OCI-LY7 (cell line): ENCODE data around the gene CFDP1. TPM values are rescaled to one million over a fixed set of nuclear protein-coding genes. Genes with fewer than 3 reads are reported as not detected.
A peak's percentile ranks its signal among the peaks of the same experiment; 100 is the strongest.

Experiments
- BruUV-seq: library from RNA; stranded (reverse); fragments of 400-500 nt; replicated peaks from 2 replicates; lab custom pipeline; 2021; lab: Mats Ljungman, UMichigan
- CTCF ChIA-PET: fragments of 300-600 bp; sonication (Branson Sonifier 250); formaldehyde crosslinking; loops from one replicate; lab custom pipeline; 2022; ENCODE audit warnings: antibody characterized with exemption; ENCODE audit not compliant: unreplicated experiment; lab: Charles Lee
- POLR2A ChIA-PET: fragments of 300-600 bp; sonication (Branson Sonifier 250); formaldehyde crosslinking; loops from one replicate; lab custom pipeline; 2022; ENCODE audit warnings: antibody characterized with exemption; lab: Charles Lee
- DNase-seq: peaks from one replicate; pipeline ENCODE4 v3.0.0-alpha.2; 2015; ENCODE audit warnings: low spot score
- H2AFZ ChIP-seq: fragments of 200-600 bp; sonication (generic), shearing (Covaris generic); 2 replicates; pipeline ENCODE4 v1.6.1; 2014; ENCODE audit warnings: mild to moderate bottlenecking, antibody characterized with exemption, low read length, moderate library complexity
- H3K27ac ChIP-seq: fragments of 200-600 bp; sonication (generic); 2 replicates; pipeline ENCODE4 v1.5.1; 2014; ENCODE audit warnings: mixed run types, low read depth, mild to moderate bottlenecking, moderate library complexity, low read length, inconsistent platforms; ENCODE audit not compliant: poor library complexity, severe bottlenecking
- H3K36me3 ChIP-seq: fragments of 200-600 bp; sonication (generic); 2 replicates; pipeline ENCODE4 v1.6.1; 2014; ENCODE audit warnings: mild to moderate bottlenecking, antibody characterized with exemption, low read length, moderate library complexity, mixed read lengths; ENCODE audit not compliant: insufficient read depth
- H3K4me1 ChIP-seq: fragments of 200-600 bp; sonication (generic); 2 replicates; pipeline ENCODE4 v1.5.1; 2014; ENCODE audit warnings: mild to moderate bottlenecking, low read length; ENCODE audit not compliant: insufficient read depth, poor library complexity, severe bottlenecking
- H3K4me2 ChIP-seq: fragments of 200-600 bp; sonication (generic); 2 replicates; pipeline ENCODE4 v1.6.1; 2014; ENCODE audit warnings: mild to moderate bottlenecking, low read length
- H3K4me3 ChIP-seq: fragments of 200-600 bp; sonication (generic); 2 replicates; pipeline ENCODE4 v1.5.1; 2014; ENCODE audit warnings: mild to moderate bottlenecking, low read depth, low read length; ENCODE audit not compliant: poor library complexity, severe bottlenecking
- H3K79me2 ChIP-seq: fragments of 200-600 bp; sonication (generic); 2 replicates; pipeline ENCODE4 v1.6.1; 2016; ENCODE audit warnings: low read depth, mild to moderate bottlenecking, low read length, moderate library complexity, mixed read lengths; ENCODE audit not compliant: insufficient read depth
- H3K9me2 ChIP-seq: fragments of 200-600 bp; sonication (generic); 2 replicates; pipeline ENCODE4 v1.6.1; 2016; ENCODE audit warnings: mild to moderate bottlenecking, low read length, mixed read lengths; ENCODE audit not compliant: insufficient read depth
- H3K9me3 ChIP-seq: fragments of 200-600 bp; sonication (generic); 2 replicates; pipeline ENCODE4 v1.6.1; 2014; ENCODE audit warnings: mild to moderate bottlenecking, mixed run types, low read length, mixed read lengths
- H4K20me1 ChIP-seq: fragments of 200-600 bp; sonication (generic); 2 replicates; pipeline ENCODE4 v1.6.1; 2014; ENCODE audit warnings: mild to moderate bottlenecking, antibody characterized with exemption, low read length, moderate library complexity, mixed read lengths; ENCODE audit not compliant: insufficient read depth
- EZH2phosphoT487 ChIP-seq: fragments of 200-600 bp; sonication (generic); IDR thresholded peaks from 2 replicates; pipeline ENCODE4 v1.6.1; 2018; ENCODE audit warnings: low read depth, borderline replicate concordance, mild to moderate bottlenecking, mixed run types, antibody characterized with exemption, low read length, moderate library complexity, mixed read lengths
- intact Hi-C: fragments of 100-400 bp; cut with micrococcal nuclease; formaldehyde crosslinking; loops from one replicate; pipeline ENCODE4 v1.10.0; 2022; ENCODE audit not compliant: unreplicated experiment
- total RNA-seq, 2 experiments: library from RNA; depleted of rRNA in 1 of 2; stranded (reverse); fragments of >200 nt in 1 of 2; shearing (Covaris generic) in 1 of 2; gene quantifications; 2 replicates each; pipeline ENCODE4 v1.2.3, GENCODE V29; 2014 to 2022
- TF ChIP-seq, protein P1 (sequence below): fragments of 200-600 bp; sonication (generic); conservative IDR thresholded peaks from 2 replicates; pipeline ENCODE4 v1.5.1; 2014; ENCODE audit warnings: mild to moderate bottlenecking, antibody characterized with exemption, low read length, moderate library complexity, mixed read lengths

CFDP1 gene
- total RNA-seq, 2 experiments from 2014 or later, result 30.0 to 57.6 TPM

DNA sequence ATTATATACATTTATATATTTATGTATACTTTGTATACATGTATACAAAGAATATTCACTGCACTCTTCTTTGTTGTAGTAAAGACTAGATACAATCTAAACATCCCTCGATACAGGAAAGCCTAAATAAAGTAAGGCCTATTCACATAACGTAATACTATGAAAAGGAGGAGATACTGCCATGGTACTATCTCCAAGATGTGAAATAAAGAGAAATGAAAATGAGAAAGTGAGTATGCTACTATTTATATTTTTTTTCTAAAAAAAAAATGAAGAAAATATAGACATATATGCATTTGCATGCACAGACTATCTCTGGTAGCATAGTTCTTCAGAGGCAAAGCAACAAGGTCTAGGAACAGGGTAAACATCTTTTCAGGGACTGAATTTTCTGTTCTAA lies 19.4 kb downstream of the CFDP1 start:
- POLR2A ChIA-PET, result interaction anchor here (1.0 kb wide), 1 partner anchor 14 kb away, joined by 3 read pairs; no protein-coding TSS in a partner anchor
- BruUV-seq, result no TSS peak
- peaks cover 45% of the 10 kb centered on the region; the same call in 1 of the 2 replicates for H3K79me2 ChIP-seq

DNA sequence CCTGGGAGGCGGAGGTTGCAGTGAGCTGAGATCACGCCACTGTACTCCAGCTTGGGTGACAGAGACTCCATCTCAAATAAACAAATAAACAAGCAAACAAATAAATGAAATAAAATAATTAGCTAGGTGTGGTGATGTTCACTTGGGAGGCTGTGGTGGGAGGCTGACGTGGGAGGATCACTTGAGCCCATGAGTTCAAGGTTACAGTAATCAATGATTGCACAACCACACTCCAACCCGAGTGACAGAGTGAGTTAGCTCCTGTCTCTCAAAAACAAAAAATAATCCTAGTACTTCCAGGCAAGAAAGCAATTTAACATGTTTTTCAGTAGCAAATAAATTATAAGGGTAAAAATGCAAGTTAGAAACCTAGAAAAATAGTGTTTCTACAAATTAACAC lies 26.4 kb downstream of the CFDP1 start:
- TF ChIP-seq, protein P1, sequence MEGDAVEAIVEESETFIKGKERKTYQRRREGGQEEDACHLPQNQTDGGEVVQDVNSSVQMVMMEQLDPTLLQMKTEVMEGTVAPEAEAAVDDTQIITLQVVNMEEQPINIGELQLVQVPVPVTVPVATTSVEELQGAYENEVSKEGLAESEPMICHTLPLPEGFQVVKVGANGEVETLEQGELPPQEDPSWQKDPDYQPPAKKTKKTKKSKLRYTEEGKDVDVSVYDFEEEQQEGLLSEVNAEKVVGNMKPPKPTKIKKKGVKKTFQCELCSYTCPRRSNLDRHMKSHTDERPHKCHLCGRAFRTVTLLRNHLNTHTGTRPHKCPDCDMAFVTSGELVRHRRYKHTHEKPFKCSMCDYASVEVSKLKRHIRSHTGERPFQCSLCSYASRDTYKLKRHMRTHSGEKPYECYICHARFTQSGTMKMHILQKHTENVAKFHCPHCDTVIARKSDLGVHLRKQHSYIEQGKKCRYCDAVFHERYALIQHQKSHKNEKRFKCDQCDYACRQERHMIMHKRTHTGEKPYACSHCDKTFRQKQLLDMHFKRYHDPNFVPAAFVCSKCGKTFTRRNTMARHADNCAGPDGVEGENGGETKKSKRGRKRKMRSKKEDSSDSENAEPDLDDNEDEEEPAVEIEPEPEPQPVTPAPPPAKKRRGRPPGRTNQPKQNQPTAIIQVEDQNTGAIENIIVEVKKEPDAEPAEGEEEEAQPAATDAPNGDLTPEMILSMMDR, result no peak
- TF ChIP-seq EZH2phosphoT487, result no peak
- Histone ChIP-seq H2AFZ (no peak overlapping the region), H3K9me3 (no peaks in the 10 kb centered on the region), H3K9me2 (no peaks in the 10 kb centered on the region), H4K20me1 (no peaks in the 10 kb centered on the region), H3K4me2 (no peak overlapping the region), H3K27ac (no peak overlapping the region), H3K4me3 (no peak overlapping the region), H3K4me1 (no peaks in the 10 kb centered on the region), H3K79me2 (no peaks in the 10 kb centered on the region), H3K36me3 (peaks cover 34% of the 10 kb centered on the region)
- CTCF ChIA-PET, result no interaction called here
- POLR2A ChIA-PET, result no interaction called here
- BruUV-seq, result no TSS peak
- intact Hi-C loops, result loop anchor here (10.0 kb wide), 1 partner anchor 358 kb away; no protein-coding TSS in a partner anchor
- DNase-seq, result no peak

More for the DNA sequence above, 19.4 kb downstream of the CFDP1 start:
- CTCF ChIA-PET, result no interaction called here
- Histone ChIP-seq H3K4me3 (no peak overlapping the region), H3K27ac (no peak overlapping the region), H3K9me2 (no peaks in the 10 kb centered on the region), H4K20me1 (peaks cover 14% of the 10 kb centered on the region; the same call in 1 of the 2 replicates), H3K36me3 (peaks cover 41% of the 10 kb centered on the region), H2AFZ (no peak overlapping the region), H3K4me1 (peaks cover 37% of the 10 kb centered on the region), H3K4me2 (no peak overlapping the region), H3K9me3 (no peaks in the 10 kb centered on the region)
- intact Hi-C loops, result no loop called here
- TF ChIP-seq, protein P1, result no peak
- TF ChIP-seq EZH2phosphoT487, result no peak
- no peak for DNase-seq

DNA sequence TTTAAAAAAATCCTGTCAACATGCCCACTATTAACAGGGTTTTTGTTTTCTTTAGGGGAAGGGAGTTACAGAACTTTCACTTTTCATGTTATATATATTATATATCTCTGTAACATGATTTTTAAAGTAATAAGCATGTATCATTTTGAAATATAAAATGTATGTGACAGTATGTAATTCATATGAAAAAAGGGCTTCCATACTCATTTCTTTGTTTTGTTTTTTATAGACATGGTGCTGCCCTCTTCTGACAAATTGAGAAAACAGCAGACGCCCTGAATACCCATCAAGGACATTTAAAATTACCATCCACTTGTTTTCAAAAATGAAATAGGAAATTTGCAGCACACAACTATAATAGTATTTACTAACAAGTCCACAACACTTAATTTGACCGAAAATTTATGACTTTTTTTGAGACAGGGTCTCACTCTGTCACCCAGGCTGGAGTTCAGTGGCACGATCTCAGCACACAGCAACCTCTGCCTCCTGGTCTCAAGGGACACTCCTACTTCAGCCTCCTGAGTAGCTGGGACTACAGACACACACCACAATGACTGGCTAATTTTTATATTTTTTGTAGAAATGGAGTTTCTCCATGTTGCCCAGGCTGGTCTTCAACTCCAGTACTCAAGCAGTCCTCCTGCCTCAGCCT lies 30.4 kb downstream of the CFDP1 start:
- no peaks in the 10 kb centered on the region for H3K4me1 ChIP-seq
- BruUV-seq, result TSS peak; percentile 47
- H3K9me3 ChIP-seq, result no peaks in the 10 kb centered on the region
- intact Hi-C loops, result loop anchor here (1.0 to 10.0 kb wide), 2 partner anchors 204 to 362 kb away; no protein-coding TSS in a partner anchor
- TF ChIP-seq EZH2phosphoT487, result no peak
- TF ChIP-seq, protein P1, result peak; percentile 88
- H2AFZ ChIP-seq, result no peak overlapping the region
- DNase-seq, result peak; percentile 42
- no peaks in the 10 kb centered on the region for H3K79me2 ChIP-seq
- no peaks in the 10 kb centered on the region for H4K20me1 ChIP-seq
- no peak overlapping the region for H3K27ac ChIP-seq
- POLR2A ChIA-PET, result interaction anchor here (0.5 to 1.7 kb wide), 4 partner anchors 10 to 657 kb away, joined by 3 to 10 read pairs (median 4); no protein-coding TSS in a partner anchor
- CTCF ChIA-PET, result interaction anchor here (0.8 kb wide), 1 partner anchor 16 kb away, joined by 3 read pairs; no protein-coding TSS in a partner anchor
- no peaks in the 10 kb centered on the region for H3K9me2 ChIP-seq
- peaks cover 7% of the 10 kb centered on the region for H3K36me3 ChIP-seq
- H3K4me3 ChIP-seq, result no peak overlapping the region
- no peak overlapping the region for H3K4me2 ChIP-seq
